ENCODE results near the gene DNAH8. TPM values are rescaled to one million over a fixed set of nuclear protein-coding genes. Genes with fewer than 3 reads are reported as not detected.

The DNAH8 gene
- total and polyA plus RNA-seq, 11 donors: 0.02 to 0.50 (median 0.02) TPM; not detected in 8

- intact Hi-C loops (cut with DNase I): loop anchor here in 1 of 10 donors (5.0 kb wide), 1 partner anchor 64 kb away; no protein-coding TSS in a partner anchor
- 46 to 57% (median 52%) methylated on average over 6 of the region's 6 CpGs for WGBS, 4 donors
These were observed 346.1 kb downstream of the DNAH8 start for GRCh38 chr6:39061182-39061581.

GRCh38 chr6:39061588-39061987, 346.5 kb downstream of the DNAH8 start:
- DNase-seq (no peak), ATAC-seq (no peak)
- Histone ChIP-seq H3K27me3 (peaks cover 0 to 4% (median 0%) of the 10 kb centered on the region in 9 donors), H3K4me1 (peaks cover 0 to 29% (median 4%) of the 10 kb centered on the region in 12 donors), H3K27ac (peak overlapping the region in 4 of 12 donors; percentile 14 to 68 (median 46)), H3K36me3 (no peaks in the 10 kb centered on the region), H3K4me3 (no peak overlapping the region), H3K9me3 (no peaks in the 10 kb centered on the region)
- WGBS, 4 donors: 57 to 67% (median 62%) methylated on average over 3 of the region's 3 CpGs
- intact Hi-C loops (cut with DNase I): loop anchor here in 1 of 10 donors (5.0 kb wide), 1 partner anchor 64 kb away; no protein-coding TSS in a partner anchor
- no peak for TF ChIP-seq POLR2A (IDR thresholded peaks at IDR 0.05)
- TF ChIP-seq, protein P1, sequence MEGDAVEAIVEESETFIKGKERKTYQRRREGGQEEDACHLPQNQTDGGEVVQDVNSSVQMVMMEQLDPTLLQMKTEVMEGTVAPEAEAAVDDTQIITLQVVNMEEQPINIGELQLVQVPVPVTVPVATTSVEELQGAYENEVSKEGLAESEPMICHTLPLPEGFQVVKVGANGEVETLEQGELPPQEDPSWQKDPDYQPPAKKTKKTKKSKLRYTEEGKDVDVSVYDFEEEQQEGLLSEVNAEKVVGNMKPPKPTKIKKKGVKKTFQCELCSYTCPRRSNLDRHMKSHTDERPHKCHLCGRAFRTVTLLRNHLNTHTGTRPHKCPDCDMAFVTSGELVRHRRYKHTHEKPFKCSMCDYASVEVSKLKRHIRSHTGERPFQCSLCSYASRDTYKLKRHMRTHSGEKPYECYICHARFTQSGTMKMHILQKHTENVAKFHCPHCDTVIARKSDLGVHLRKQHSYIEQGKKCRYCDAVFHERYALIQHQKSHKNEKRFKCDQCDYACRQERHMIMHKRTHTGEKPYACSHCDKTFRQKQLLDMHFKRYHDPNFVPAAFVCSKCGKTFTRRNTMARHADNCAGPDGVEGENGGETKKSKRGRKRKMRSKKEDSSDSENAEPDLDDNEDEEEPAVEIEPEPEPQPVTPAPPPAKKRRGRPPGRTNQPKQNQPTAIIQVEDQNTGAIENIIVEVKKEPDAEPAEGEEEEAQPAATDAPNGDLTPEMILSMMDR (IDR thresholded peaks at IDR 0.05): no peak

More at GRCh38 chr6:39061182-39061581, 346.1 kb downstream of the DNAH8 start:
- Histone ChIP-seq H3K4me1 (peaks cover 0 to 29% (median 4%) of the 10 kb centered on the region in 12 donors), H3K27ac (peak overlapping the region in 3 of 12 donors; percentile 29 to 68 (median 46)), H3K4me3 (no peak overlapping the region), H3K27me3 (peaks cover 0 to 4% (median 0%) of the 10 kb centered on the region in 9 donors), H3K9me3 (no peaks in the 10 kb centered on the region), H3K36me3 (no peaks in the 10 kb centered on the region)
- TF ChIP-seq POLR2A (IDR thresholded peaks at IDR 0.05): no peak
- TF ChIP-seq, protein P1 (IDR thresholded peaks at IDR 0.05): no peak
- DNase-seq (no peak), ATAC-seq (no peak)

DNA sequence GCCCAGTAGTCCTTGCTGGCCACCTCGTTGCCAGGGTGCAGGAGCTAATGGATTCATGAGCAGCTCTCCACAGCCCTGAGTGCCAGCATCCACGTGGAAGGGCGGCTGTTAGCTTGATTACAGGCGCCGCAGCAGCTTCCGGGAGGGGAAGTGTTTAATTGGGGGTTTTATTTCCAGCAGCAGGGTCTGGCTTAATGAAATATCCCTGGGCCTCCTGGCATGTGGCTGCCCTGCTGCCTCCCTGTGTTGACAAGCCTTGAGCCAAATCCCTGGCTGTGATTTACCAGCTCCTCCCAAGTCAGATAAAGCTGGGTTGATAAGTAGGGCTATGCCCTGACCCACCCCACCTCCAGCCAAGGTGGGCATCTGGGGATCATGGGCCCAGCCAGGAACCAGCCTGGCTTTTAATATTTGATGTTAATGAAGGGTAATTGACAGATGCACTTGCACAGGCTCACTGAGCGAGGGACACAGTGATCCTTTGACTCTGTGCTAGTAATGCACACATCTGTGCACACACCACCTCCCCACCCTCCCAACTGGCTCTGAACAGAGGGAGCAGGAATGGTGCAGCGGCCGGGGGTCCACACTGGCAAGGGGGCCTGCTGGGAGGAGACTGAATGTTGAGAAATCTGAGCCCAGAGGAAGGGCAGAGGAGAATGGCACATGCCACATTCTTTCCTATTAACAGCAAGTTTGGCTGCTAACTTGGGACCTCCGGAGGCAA, 347.1 kb downstream of the DNAH8 start:
- Histone ChIP-seq H3K4me3 (no peak overlapping the region), H3K4me1 (peaks cover 0 to 29% (median 4%) of the 10 kb centered on the region in 12 donors), H3K36me3 (no peaks in the 10 kb centered on the region), H3K27me3 (peaks cover 0 to 6% (median 0%) of the 10 kb centered on the region in 9 donors), H3K9me3 (no peaks in the 10 kb centered on the region), H3K27ac (peak overlapping the region in 4 of 12 donors; percentile 14 to 68 (median 46))
- peak in 3 of 4 donors; percentile 11 to 27 (median 15) for ATAC-seq
- peak in 1 of 5 donors; percentile 61 for DNase-seq
- intact Hi-C loops (cut with DNase I): loop anchor here in 1 of 10 donors (5.0 kb wide), 1 partner anchor 65 kb away; no protein-coding TSS in a partner anchor
- 19 to 27% (median 24%) methylated on average over 8 to 10 of the region's 10 CpGs for WGBS, 4 donors
- TF ChIP-seq, protein P1 (IDR thresholded peaks at IDR 0.05): no peak
- no peak for TF ChIP-seq POLR2A (IDR thresholded peaks at IDR 0.05)

GRCh38 chr6:39063526-39063925, 348.4 kb downstream of the DNAH8 start:
- intact Hi-C loops (cut with DNase I): loop anchor here in 1 of 10 donors (5.0 kb wide), 1 partner anchor 66 kb away; no protein-coding TSS in a partner anchor
- Histone ChIP-seq H3K4me3 (no peak overlapping the region), H3K36me3 (no peaks in the 10 kb centered on the region), H3K4me1 (peaks cover 0 to 29% (median 4%) of the 10 kb centered on the region in 12 donors), H3K27ac (peak overlapping the region in 3 of 12 donors; percentile 62 to 68 (median 63)), H3K9me3 (no peaks in the 10 kb centered on the region), H3K27me3 (peaks cover 0 to 6% (median 0%) of the 10 kb centered on the region in 9 donors)
- DNase-seq: no peak
- 6 to 50% (median 28%) methylated on average over 1 of the region's 1 CpG for WGBS, 4 donors
- ATAC-seq: peak in 3 of 4 donors; percentile 31 to 65 (median 56)
- TF ChIP-seq, protein P1 (IDR thresholded peaks at IDR 0.05): no peak
- no peak for TF ChIP-seq POLR2A (IDR thresholded peaks at IDR 0.05)
